HG02678 (cell line): ENCODE data around the gene LPA.
"Not testable (repeated sequence)": the region's sequence is repeated elsewhere in the genome, so short reads cannot be mapped to it uniquely, and the experiment has no call there.

Experiments
- ATAC-seq: cut with Tn5 transposase; IDR thresholded peaks from one replicate; pipeline ENCODE4 v1.9.1; 2021; ENCODE audit warnings: mild to moderate bottlenecking, moderate library complexity; ENCODE audit not compliant: unreplicated experiment

LPA gene, protein sequence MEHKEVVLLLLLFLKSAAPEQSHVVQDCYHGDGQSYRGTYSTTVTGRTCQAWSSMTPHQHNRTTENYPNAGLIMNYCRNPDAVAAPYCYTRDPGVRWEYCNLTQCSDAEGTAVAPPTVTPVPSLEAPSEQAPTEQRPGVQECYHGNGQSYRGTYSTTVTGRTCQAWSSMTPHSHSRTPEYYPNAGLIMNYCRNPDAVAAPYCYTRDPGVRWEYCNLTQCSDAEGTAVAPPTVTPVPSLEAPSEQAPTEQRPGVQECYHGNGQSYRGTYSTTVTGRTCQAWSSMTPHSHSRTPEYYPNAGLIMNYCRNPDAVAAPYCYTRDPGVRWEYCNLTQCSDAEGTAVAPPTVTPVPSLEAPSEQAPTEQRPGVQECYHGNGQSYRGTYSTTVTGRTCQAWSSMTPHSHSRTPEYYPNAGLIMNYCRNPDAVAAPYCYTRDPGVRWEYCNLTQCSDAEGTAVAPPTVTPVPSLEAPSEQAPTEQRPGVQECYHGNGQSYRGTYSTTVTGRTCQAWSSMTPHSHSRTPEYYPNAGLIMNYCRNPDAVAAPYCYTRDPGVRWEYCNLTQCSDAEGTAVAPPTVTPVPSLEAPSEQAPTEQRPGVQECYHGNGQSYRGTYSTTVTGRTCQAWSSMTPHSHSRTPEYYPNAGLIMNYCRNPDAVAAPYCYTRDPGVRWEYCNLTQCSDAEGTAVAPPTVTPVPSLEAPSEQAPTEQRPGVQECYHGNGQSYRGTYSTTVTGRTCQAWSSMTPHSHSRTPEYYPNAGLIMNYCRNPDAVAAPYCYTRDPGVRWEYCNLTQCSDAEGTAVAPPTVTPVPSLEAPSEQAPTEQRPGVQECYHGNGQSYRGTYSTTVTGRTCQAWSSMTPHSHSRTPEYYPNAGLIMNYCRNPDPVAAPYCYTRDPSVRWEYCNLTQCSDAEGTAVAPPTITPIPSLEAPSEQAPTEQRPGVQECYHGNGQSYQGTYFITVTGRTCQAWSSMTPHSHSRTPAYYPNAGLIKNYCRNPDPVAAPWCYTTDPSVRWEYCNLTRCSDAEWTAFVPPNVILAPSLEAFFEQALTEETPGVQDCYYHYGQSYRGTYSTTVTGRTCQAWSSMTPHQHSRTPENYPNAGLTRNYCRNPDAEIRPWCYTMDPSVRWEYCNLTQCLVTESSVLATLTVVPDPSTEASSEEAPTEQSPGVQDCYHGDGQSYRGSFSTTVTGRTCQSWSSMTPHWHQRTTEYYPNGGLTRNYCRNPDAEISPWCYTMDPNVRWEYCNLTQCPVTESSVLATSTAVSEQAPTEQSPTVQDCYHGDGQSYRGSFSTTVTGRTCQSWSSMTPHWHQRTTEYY (N-terminal part only)

DNA sequence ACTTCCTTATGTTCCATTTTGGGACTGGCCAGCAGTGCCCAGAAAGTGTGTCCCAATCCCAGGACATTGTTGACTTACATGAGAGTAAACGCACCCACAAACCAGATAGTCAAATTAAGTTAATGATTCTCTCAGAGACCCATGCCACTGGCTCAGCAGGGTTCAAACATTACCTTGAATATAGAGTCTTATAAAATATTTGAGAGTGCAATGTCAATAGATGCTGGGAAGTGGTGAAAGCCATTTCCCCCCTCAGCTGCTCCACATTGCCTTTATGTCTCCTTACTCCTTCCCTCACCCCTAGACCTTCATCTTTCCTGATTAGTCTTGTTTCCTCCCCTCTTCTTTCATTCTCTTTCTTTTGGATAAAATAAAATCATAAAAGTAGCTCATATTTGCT lies at the start of gene LPA:
LPA (minus strand) TSS at position 78 of the 400 bp plus-strand sequence; CDS start at position 17, 61 bp downstream.
- not testable (repeated sequence) for ATAC-seq

DNA sequence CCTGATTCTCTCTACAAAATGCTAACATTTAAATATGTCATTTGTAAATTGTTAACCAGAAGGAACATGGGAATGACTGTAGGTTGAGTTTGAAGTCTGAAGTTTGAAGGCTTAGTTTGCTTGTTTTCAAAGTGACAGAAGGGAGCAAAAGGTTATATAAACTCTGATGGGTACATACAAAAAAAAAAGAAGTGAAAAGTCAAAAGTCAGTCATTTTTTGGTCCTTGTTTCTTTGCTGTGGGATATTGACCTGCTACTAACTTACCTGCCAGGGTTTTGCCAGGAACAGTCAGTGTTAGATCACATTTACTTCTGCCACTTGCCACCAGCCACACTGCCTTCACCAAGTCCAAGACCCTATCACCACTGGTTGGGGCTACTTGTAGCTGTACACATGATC lies 44.9 kb upstream of the LPA start:
- ATAC-seq: not testable (repeated sequence)

DNA sequence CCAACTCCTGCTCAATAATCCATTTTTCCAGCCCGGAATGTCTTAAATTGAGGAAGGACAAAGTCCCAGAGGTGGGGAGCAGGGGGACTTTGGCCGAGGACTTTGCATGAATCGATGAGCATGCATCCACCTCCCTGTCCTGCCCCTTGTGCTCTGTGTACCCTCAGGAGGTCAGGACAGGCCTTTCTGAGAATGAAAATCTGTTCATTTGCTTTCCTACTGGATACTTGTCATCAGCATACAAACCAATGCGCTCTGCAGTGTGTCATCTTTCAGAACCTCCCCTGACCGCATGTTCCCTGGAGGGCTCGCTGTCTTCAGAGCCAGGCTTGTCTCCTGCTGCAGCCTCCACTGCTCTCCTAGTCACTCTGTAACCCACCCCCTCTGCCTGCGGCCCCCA lies 40.6 kb upstream of the LPA start:
- ATAC-seq: not testable (repeated sequence)

DNA sequence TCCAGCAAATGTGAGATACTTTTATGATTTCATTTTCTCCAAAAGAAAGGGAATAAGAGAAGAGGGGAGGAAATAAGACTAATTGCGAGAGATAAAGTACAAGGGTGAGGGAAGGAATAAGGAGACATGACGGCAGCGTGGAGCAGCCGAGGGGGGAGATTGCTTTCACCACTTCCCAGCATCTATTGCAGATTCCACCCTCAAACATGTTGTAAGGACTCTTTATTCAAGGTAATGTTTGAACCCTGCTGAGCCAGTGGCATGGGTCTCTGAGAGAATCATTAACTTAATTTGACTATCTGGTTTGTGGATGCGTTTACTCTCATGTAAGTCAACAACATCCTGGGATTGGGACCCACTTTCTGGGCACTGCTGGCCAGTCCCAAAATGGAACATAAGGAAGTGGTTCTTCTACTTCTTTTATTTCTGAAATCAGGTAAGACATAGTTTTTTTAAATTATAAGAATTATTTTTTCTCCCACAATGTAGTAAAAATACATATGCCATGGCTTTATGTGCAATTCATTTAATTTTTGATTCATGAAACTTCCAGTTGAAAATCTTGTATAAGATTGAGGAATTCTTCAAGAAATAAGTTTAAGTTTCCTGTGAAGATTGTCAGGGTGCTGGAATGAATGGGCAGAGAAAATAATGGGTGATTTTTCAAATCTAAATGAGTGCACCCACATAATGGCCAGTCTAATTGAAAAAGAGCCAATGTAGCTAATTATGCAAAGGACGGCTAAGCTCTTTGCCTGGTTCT lies 38.0 kb upstream of the LPA start, which contains the start of gene PLG:
PLG (plus strand) TSS at position 327 of the 763 bp plus-strand sequence; CDS start at position 388, 61 bp downstream.
- not testable (repeated sequence) for ATAC-seq

DNA sequence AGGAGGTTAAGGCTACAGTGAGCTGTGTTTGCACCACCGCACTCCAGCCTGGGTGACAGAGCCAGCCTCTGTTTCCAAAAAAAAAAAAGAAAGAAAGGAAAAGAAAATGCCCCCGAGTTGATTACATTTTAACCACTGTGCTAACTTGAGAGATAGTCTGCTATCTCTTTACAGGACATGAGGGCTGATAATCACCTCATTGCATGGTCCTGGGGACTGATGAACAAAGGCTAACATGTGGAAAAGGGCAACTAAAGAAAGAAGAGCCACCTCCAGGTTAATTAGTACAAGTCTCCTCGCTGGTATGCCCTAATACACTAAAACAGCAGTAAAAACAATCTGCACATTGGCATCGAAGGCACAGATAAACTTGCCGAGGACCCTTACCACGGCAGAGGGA lies 33.8 kb upstream of the LPA start:
- no peak for ATAC-seq

DNA sequence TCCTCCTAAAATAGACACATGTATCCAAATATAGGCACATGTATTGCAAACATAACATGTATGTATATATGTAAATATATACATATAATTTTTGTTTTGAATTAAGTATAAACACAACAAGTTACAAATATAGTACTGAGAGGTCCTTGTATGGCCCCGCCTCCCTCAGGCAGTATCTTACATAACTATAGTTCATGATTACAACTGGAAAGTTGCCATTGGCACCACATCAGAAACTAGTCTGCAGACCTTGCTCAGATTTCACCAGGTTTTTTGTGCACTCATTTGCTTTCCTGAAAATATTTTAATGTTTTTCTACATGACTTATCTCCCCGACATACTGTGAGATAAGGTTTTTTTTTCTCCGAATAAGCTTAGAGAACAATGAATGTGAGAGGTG lies 32.8 kb upstream of the LPA start:
- ATAC-seq: not testable (repeated sequence)

DNA sequence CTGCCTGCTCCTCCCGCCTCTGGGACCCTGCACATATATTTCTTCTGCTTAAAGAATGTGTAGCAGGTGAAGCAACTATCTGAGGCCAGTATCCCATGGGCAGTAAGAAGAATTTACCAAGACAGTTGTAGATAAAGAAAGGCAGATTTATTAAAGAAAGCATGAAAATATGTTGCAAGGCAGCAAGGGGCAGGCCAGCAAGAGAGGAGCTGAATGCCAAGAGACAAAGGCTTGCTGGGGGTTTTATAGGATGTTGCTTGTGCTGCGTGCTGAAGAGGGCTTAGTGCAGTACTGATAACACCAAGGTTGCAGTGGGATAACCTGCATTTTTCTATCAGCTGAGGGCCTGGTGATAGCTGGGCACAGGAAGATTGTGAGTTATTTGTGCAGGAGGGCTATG lies 31.5 kb upstream of the LPA start:
- ATAC-seq: not testable (repeated sequence)

DNA sequence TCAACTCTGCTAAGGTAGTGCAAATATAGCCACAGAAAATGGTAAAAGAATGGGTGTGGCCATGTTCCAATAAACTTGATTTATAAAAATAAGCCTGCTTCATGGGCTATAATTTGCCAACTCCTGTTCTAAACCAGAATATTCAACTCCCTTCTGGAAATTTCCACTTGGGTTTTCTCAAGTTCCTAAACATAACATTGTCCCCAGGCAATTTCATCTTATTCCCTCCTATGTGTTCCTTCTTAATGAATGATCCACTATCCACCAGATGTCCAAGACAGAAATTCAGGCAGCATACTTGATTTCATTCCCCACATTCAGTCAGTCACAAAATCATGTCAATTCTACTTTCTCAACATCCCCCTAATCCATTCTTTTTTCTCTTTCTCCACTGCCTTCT lies 30.9 kb upstream of the LPA start:
- ATAC-seq: not testable (repeated sequence)

DNA sequence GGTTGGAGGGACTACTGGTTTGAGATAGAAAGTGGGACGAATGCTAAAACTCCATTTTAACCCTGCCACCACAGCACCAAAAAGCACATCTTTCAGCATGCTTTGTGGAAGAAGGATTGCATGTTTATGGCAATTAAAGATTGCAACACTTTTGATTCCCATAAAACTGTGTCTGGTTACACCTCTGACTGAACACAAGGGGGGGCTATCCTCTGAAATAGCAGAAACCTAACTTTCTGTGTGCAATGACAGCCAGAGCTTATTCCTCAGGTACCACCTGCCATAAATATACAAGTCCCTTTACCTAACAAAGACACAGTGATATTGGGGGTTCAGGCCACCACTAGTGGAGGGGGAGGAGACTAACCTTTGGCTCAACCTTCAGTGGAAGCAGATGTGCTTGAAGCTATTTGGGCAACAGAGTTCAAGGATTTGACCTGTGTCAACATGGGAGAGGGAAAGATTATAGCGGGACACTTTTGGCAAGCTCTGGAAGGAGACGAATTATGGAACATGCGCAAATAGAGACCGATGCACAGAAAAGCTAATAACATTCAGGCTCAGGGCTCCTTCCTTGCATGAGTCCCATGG lies 28.4 kb upstream of the LPA start:
- ATAC-seq: no peak

DNA sequence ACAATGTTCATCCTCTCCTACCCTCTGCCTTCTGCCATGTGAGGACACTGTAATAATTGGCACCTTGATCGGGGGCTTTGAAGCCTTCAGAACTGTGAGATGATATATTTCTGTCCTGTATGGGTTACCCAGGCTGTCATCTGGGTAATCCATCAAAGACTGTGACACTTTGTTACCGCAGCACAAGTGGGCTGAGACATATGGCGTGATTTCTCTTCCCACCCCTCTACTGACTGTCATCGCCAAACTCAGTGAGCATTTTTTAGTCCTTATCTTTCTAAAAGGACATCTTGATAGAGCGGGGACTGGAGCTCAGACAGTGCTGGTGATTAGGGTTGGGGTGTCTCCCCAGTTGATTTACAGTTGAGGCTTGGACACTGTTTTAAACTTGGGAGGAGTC lies 27.5 kb upstream of the LPA start:
- ATAC-seq: no peak

DNA sequence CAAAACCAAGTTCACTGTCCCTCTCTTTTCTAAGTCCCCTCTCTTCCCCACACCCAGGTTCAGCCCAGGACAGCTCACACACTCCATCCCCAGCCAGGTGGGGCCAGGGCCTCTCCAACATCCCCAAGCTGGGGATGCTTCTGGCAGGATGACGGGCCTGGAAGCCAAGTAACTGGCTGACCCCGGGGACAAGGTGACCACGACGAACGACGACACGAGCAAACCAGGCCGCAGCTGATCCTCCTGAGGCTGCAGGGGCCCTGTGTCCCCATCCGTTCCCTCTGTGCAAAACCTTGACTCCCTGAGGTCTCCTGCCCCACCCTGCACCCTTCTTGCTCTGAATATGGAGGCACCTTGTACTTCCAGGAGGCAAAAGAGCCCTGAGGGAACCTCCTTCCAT lies 26.4 kb upstream of the LPA start:
- ATAC-seq: no peak

DNA sequence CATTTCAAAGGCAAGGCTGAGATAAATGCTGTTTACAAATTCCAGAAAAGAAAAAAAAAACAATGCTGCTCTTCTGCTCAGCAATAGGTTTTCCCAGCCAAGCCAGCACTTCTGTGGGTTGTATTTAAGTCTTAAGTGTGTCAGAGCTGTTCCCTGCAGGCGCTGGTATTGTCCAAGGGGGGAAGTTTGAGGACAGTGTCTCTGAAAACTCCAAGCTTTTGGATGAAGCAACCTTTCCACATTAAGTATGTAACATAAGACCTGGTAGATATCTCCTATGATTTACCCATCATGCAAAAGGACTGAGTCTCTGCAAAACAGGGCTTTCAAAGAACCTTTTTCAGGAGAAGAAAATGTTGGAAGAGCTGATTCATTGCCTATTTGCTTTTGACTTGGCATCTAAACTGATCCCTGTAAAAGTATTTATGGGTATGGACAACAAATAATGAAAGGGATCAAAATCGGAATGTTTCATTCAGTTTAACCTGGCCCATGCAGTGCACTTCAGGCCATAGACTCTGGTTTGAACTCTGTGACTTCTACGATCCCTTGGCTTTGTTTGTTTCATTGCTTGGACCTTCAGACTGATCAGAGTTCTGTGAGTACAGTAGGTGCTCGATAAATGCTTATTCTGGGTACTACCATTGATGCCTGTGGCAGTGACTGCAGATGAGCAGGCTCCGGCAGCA lies 21.8 kb upstream of the LPA start:
- ATAC-seq: no peak

DNA sequence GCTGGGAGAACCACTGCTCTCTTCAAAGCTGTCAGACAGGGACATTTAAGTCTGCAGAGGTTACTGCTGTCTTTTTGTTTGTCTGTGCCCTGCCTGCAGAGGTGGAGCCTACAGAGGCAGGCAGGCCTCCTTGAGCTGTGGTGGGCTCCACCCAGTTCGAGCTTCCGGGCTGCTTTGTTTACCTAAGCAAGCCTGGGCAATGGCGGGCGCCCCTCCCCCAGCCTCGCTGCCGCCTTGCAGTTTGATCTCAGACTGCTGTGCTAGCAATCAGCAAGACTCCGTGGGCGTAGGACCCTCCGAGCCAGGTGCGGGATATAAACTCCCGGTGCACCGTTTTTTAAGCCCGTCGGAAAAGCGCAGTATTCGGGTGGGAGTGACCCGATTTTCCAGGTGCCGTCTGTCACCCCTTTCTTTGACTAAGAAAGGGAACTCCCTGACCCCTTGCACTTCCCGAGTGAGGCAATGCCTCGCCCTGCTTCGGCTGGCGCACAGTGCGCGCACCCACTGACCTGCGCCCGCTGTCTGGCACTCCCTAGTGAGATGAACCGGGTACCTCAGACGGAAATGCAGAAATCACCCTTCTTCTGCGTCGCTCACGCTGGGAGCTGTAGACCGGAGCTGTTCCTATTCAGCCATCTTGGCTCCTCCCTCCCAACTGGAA lies 21.2 kb upstream of the LPA start:
- not testable (repeated sequence) for ATAC-seq

DNA sequence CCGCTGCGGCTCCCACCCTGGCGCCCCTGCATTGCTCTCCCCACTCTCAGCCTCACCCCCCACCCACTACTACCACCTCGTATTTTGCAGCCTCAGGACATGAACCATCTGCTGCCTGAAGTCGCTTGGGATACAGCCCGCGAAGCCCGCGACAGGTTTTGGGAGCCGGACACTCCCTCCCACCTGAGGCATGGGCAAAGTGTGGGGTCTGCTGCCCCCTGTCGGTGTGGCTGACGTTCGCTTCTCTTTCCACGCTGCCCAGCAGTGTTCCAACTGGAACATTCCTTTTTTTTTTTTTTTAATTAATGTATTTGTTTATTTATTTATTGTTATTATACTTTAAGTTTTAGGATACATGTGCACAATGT lies 15.3 kb upstream of the LPA start:
- ATAC-seq: no peak

DNA sequence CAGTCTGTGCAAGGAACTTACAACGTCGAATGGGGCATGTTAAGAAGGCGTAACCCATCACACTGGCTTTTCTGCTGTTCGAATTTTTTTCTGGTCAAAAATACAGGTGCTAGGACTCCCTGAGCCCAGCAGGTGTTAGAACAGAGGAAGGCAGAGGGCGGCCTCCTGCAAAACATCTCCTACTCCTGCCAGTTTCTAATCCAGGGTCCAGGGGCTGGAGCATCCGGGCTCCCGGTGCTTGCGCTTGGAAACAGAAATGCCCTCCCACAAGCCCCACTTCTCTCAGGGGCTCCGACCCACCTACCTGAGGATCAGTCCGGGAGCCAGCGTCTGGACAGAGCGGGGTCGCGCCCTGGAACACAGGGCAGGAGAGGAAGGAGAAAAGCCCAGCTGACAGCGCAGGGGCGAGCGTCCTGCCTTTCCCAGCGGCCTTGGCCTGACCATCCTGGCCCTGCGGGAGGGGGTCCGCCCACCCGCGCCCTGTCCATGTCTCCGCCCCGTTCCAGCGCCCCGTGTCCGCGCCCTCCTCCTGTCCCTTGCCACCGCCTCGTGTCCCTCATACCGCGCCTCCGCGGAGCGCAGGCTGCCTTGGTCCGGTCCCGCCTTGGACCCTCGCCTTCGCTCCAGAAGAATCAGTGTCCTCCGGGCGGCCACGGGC lies 14.8 kb upstream of the LPA start:
- no peak for ATAC-seq

DNA sequence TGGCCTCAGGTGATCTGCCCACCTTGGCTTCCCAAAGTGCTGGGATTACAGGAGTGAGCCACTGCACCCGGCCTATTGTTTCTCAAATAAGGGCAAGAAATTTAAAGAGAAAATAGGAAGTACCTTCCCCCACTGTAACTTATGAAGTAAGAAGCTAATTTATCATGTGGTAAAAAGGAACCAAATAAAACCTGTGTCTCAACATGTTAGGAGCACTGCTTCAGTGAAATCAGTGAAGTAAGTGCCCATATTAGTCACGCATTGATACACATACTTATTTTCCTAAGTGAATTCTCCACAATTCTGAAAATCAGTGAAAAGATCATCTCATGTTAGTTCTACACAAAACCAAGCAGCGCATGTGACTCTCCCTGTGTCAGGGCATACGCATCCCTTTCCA lies 14.2 kb upstream of the LPA start:
- ATAC-seq: no peak

DNA sequence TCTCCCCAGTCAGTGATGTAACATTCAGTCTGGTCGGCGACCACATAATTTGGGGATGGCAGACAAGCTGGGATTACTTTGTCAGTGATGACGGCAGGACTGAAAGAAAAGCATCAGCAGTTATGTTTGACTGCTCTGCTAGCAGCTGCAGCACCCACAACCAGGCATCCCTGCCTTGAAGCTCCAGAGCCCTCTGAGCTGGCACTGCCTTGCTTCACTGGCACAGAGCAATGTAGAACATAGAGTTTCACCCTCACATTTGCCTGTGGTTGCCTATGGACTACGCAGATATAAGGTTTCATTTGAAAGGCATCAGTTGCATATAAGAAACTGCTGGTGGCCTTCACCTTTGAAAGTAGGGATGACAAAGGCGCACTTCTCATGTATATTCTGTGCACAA lies 12.3 kb upstream of the LPA start:
- not testable (repeated sequence) for ATAC-seq

DNA sequence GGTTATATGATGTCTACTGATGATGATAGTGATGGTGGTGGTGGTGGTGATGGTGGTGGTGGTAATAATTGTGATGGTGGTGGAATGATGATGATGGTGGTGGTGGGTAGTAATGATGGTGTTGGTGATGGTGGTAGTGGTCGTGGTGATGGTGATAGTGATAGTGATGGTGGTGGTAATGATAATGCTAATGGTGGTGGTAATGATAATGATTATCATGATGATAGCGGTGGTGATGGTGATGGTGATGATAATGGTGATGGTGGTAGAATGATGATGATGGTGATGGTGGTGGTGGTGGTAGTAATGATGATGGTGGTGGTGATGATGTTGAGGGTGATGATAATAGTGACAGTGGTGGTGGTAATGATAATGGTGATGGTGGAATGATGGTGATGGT lies 4.5 kb upstream of the LPA start:
- ATAC-seq: no peak
